ENCODE results near the gene BHLHE23. TPM values are rescaled to one million over a fixed set of nuclear protein-coding genes. Genes with fewer than 3 reads are reported as not detected.

BHLHE23 gene
- total RNA-seq, 4 donors from 2014 or later, result not detected

DNA sequence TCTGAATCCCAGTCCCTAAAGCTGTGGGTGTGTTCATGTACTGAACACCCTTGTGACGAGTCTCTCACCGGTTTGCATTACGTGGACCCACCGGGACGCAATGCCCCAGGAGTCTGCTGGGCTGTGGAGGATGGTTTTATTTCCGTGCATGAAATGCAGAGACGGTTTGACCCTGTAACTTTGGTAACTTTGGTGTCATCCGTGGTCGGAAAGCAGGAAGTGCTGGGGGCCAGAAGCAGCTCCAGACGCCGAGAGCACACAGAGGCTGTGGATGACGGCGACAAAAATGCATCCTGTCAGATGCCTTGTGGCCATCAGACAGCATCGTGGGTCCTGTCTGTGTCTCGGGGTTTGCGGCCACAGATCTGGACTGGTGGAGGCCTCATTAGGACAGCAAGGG lies 7.2 kb downstream of the BHLHE23 start:
- no peaks in the 10 kb centered on the region for H3K36me3 ChIP-seq
- no peak for DNase-seq (ENCODE audit: low spot score in 2 of 2)
- TF ChIP-seq EP300 (IDR thresholded peaks at IDR 0.05), result no peak
- no peak for TF ChIP-seq POLR2A (IDR thresholded peaks at IDR 0.05)
- TF ChIP-seq, protein P1, sequence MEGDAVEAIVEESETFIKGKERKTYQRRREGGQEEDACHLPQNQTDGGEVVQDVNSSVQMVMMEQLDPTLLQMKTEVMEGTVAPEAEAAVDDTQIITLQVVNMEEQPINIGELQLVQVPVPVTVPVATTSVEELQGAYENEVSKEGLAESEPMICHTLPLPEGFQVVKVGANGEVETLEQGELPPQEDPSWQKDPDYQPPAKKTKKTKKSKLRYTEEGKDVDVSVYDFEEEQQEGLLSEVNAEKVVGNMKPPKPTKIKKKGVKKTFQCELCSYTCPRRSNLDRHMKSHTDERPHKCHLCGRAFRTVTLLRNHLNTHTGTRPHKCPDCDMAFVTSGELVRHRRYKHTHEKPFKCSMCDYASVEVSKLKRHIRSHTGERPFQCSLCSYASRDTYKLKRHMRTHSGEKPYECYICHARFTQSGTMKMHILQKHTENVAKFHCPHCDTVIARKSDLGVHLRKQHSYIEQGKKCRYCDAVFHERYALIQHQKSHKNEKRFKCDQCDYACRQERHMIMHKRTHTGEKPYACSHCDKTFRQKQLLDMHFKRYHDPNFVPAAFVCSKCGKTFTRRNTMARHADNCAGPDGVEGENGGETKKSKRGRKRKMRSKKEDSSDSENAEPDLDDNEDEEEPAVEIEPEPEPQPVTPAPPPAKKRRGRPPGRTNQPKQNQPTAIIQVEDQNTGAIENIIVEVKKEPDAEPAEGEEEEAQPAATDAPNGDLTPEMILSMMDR (IDR thresholded peaks at IDR 0.05), result no peak
- peaks cover 0 to under 1% (median 0%) of the 10 kb centered on the region in 4 donors for H3K4me1 ChIP-seq
- WGBS, 2 donors, result 67 to 74% methylated on average over 16 of the region's 16 CpGs
- no peak overlapping the region for H3K4me3 ChIP-seq
- no peaks in the 10 kb centered on the region for H3K9me3 ChIP-seq
- H3K27me3 ChIP-seq, result peaks cover 0 to 98% of the 10 kb centered on the region in 2 donors
- H3K27ac ChIP-seq, result no peak overlapping the region

DNA sequence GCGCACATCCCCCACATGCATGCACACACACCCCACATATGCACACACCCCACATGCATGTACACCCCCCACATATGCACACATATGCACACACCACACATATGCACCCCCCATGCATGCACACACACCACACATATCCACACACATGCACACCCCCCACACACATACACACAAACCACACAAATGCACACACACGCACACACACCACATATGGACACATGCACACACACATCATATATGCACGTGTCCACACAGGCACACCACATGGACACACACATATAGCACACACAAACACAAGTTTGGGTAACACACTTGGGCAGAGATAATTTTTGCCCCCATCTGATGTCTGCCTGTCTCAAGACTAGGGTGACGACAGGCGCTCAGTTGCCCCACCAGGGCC lies 8.3 kb downstream of the BHLHE23 start:
- H3K27ac ChIP-seq, result no peak overlapping the region
- H3K4me1 ChIP-seq, result no peaks in the 10 kb centered on the region
- TF ChIP-seq, protein P1 (IDR thresholded peaks at IDR 0.05), result no peak
- TF ChIP-seq POLR2A (IDR thresholded peaks at IDR 0.05) (no peak), EP300 (IDR thresholded peaks at IDR 0.05) (no peak)
- H3K36me3 ChIP-seq, result no peaks in the 10 kb centered on the region
- H3K4me3 ChIP-seq, result no peak overlapping the region
- H3K9me3 ChIP-seq, result no peaks in the 10 kb centered on the region
- peaks cover 0 to 96% of the 10 kb centered on the region in 2 donors for H3K27me3 ChIP-seq
- DNase-seq (ENCODE audit: low spot score in 2 of 2), result no peak
- 71 to 82% methylated on average over 5 of the region's 5 CpGs for WGBS, 2 donors

DNA sequence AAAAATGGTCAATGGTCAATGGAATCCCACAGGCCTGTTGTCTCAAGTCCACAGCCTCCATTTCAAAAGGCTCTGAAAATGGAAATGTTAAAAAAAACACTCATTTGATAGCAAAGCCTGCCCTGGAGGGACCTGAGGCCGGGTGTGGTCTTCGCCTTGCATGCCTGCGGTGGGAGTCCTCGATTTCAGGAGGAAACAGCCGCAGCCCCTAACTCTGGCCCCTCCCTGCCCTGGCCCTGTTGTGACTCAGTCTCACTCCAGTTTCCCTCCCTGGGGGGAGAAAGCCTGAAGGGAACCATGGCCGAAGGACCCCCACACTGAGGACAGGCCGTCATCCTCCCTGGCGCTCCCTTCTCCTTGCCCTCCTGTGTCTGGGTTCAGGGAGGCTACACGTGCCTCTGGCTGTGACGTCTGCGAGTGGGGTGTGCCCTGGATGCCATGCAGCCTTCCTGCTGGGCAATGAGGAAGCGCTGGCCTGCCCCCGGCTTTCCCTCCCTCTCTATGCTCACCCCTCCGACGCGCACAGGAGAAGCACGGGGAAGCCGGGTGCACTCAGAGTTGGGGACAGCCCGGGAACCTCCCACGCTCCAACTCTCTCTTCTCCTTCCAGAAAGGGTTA lies 9.2 kb downstream of the BHLHE23 start:
- H3K4me1 ChIP-seq, result no peaks in the 10 kb centered on the region
- no peaks in the 10 kb centered on the region for H3K36me3 ChIP-seq
- no peak for TF ChIP-seq EP300 (IDR thresholded peaks at IDR 0.05)
- TF ChIP-seq, protein P1 (IDR thresholded peaks at IDR 0.05), result no peak
- H3K9me3 ChIP-seq, result no peaks in the 10 kb centered on the region
- WGBS, 2 donors, result 23 to 35% methylated on average over 20 of the region's 20 CpGs
- no peak overlapping the region for H3K27ac ChIP-seq
- no peak overlapping the region for H3K4me3 ChIP-seq
- H3K27me3 ChIP-seq, result peaks cover 0 to 94% of the 10 kb centered on the region in 2 donors
- no peak for DNase-seq (ENCODE audit: low spot score in 2 of 2)

DNA sequence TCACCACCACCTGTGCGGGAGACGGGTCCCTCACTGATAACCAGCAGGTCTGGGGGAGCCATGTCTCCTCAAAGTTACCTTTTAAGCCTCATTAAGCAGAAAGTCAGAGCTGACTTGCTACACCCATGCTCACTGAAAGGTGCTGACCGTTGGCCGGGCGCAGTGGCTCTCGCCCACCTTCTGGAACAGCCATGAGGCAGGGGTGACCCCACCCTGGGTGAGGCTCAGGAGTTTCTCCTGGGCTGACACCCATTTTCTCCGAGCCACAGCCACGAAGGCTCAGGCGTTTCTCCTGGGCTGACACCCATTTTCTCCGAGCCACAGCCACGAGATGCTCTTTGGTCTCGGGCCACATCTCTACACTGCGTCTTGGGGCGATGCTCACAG lies 10.2 kb downstream of the BHLHE23 start:
- 82 to 86% methylated on average over 14 of the region's 14 CpGs for WGBS, 2 donors
- Histone ChIP-seq H3K27me3 (peaks cover 0 to 92% of the 10 kb centered on the region in 2 donors), H3K36me3 (no peaks in the 10 kb centered on the region)

DNA sequence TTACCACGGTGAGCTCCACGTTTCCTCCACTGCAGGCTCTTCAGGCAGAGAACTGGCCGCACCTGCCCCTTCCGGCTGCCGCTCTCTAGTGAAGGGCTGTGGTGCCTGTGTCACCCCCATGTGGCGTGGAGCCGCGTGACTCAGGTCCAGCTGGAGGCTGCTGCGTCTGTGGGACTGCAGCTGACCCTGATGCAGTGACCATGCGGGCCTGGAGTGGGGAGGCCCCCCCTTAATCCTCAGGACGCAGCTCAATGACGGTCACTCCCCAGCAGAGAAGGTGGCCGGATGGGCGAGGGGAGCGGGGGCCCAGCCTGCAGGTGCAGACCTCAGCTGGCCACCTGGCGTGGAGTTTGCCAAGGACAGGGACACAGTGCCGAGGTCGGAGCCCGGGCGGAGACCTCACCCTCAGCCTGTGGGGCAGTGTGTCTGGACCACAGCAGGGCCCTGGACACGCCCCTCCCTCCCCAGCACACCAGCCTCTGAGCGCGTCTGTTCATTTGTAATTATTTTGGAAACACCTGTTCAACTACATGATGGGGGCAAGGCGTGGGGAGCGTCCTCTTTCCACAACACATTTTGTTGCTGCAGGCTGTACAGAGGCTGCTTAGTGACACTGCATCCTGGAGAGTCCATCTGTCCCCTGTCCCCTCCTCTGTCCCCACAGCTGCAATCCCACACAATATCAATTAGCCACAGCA lies 10.7 kb downstream of the BHLHE23 start:
- H3K36me3 ChIP-seq, result no peaks in the 10 kb centered on the region
- no peak overlapping the region for H3K4me3 ChIP-seq
- no peaks in the 10 kb centered on the region for H3K4me1 ChIP-seq
- 79 to 85% methylated on average over 12 to 25 of the region's 25 CpGs for WGBS, 2 donors
- TF ChIP-seq, protein P1 (IDR thresholded peaks at IDR 0.05), result no peak
- TF ChIP-seq EP300 (IDR thresholded peaks at IDR 0.05) (no peak), POLR2A (IDR thresholded peaks at IDR 0.05) (no peak)
- no peak overlapping the region for H3K27ac ChIP-seq
- DNase-seq (ENCODE audit: low spot score in 2 of 2), result no peak
- no peaks in the 10 kb centered on the region for H3K9me3 ChIP-seq
- H3K27me3 ChIP-seq, result peaks cover 0 to 92% of the 10 kb centered on the region in 2 donors

More for the DNA sequence above, 10.2 kb downstream of the BHLHE23 start:
- H3K27ac ChIP-seq, result no peak overlapping the region
- H3K4me3 ChIP-seq, result no peak overlapping the region
- no peak for DNase-seq (ENCODE audit: low spot score in 2 of 2)
- no peaks in the 10 kb centered on the region for H3K4me1 ChIP-seq
- no peak for TF ChIP-seq POLR2A (IDR thresholded peaks at IDR 0.05)
- TF ChIP-seq, protein P1 (IDR thresholded peaks at IDR 0.05), result no peak
- TF ChIP-seq EP300 (IDR thresholded peaks at IDR 0.05), result no peak
- no peaks in the 10 kb centered on the region for H3K9me3 ChIP-seq

Data from tibial nerve (tissue), 4 donors.